Neural progenitor cell (in vitro differentiated cells): ENCODE data around the gene ATXN1. TPM values are rescaled to one million over a fixed set of nuclear protein-coding genes. Genes with fewer than 3 reads are reported as not detected.

ENCODE experiments used
- DNase-seq: peaks from one replicate; pipeline ENCODE4 v3.0.0-alpha.2; 2016; ENCODE audit warnings: low spot score
- H2AFZ ChIP-seq: fragments of 200-600 bp; sonication (generic); replicated peaks from 2 replicates; pipeline ENCODE4 v1.6.1; 2016; ENCODE audit warnings: antibody characterized with exemption
- H3F3A ChIP-seq: fragments of 200-600 bp; sonication (generic); 2 replicates; pipeline ENCODE4 v1.6.1; 2016; ENCODE audit warnings: antibody characterized with exemption, low read depth
- H3K27ac ChIP-seq: fragments of 200-600 bp; sonication (generic); 2 replicates; pipeline ENCODE4 v1.5.1; 2016; ENCODE audit warnings: mild to moderate bottlenecking
- H3K27me3 ChIP-seq: fragments of 200-600 bp; sonication (generic); 2 replicates; pipeline ENCODE4 v1.6.1; 2016; ENCODE audit warnings: mild to moderate bottlenecking, moderate library complexity
- H3K36me3 ChIP-seq: fragments of 200-600 bp; sonication (generic); 2 replicates; pipeline ENCODE4 v1.5.1; 2016
- H3K4me1 ChIP-seq: fragments of 200-600 bp; sonication (generic); 2 replicates; pipeline ENCODE4 v1.6.1; 2016; ENCODE audit warnings: mixed run types
- H3K4me2 ChIP-seq: fragments of 200-600 bp; sonication (generic); 2 replicates; pipeline ENCODE4 v1.6.1; 2016
- H3K4me3 ChIP-seq: fragments of 200-600 bp; sonication (generic); 2 replicates; pipeline ENCODE4 v1.5.1; 2016
- H3K79me2 ChIP-seq: fragments of 200-600 bp; sonication (generic); 2 replicates; pipeline ENCODE4 v1.6.1; 2016; ENCODE audit warnings: low read depth
- H3K9ac ChIP-seq: fragments of 200-600 bp; sonication (generic); 2 replicates; pipeline ENCODE4 v1.6.1; 2016
- H3K9me3 ChIP-seq: fragments of 200-600 bp; sonication (generic); 2 replicates; pipeline ENCODE4 v1.5.1; 2016; ENCODE audit warnings: low read depth
- H4K20me1 ChIP-seq: fragments of 200-600 bp; sonication (generic); 2 replicates; pipeline ENCODE4 v1.6.1; 2016; ENCODE audit warnings: low read depth
- H3K27ac Mint-ChIP-seq: 3 replicates; pipeline ENCODE4 v1.8.0; 2021; ENCODE audit warnings: mixed read lengths
- H3K27me3 Mint-ChIP-seq: 2 replicates; pipeline ENCODE4 v1.8.0; 2022; ENCODE audit warnings: low read depth, mild to moderate bottlenecking, inconsistent platforms, moderate library complexity, mixed read lengths; ENCODE audit not compliant: insufficient read depth
- H3K36me3 Mint-ChIP-seq: 3 replicates; pipeline ENCODE4 v1.8.0; 2021; ENCODE audit warnings: mixed read lengths
- H3K4me1 Mint-ChIP-seq: 3 replicates; pipeline ENCODE4 v1.8.0; 2021; ENCODE audit warnings: mixed read lengths
- H3K4me3 Mint-ChIP-seq: 3 replicates; pipeline ENCODE4 v1.8.0; 2021; ENCODE audit warnings: mild to moderate bottlenecking, moderate library complexity, mixed read lengths
- H3K9me3 Mint-ChIP-seq: 3 replicates; pipeline ENCODE4 v1.8.0; 2020; ENCODE audit warnings: mixed read lengths
- CTCF ChIP-seq: fragments of 200-600 bp; sonication (generic); IDR thresholded peaks from 2 replicates; pipeline ENCODE4 v1.5.1; 2017; ENCODE audit warnings: antibody characterized with exemption, mild to moderate bottlenecking
- EZH2 ChIP-seq: fragments of 200-600 bp; sonication (generic); IDR thresholded peaks from 2 replicates; pipeline ENCODE4 v1.6.1; 2017; ENCODE audit warnings: antibody characterized with exemption, mild to moderate bottlenecking, moderate library complexity
- EZH2phosphoT487 ChIP-seq: fragments of 200-600 bp; sonication (generic); IDR thresholded peaks from 2 replicates; pipeline ENCODE4 v1.6.1; 2017; ENCODE audit warnings: antibody characterized with exemption
- total RNA-seq: library from RNA; depleted of rRNA; stranded (reverse); fragments of >200 nt; gene quantifications from 2 replicates; pipeline ENCODE4 v1.2.3, GENCODE V29; 2015; ENCODE audit warnings: low replicate concordance

ATXN1 gene
- total RNA-seq, 1 donor from 2014 or later, result 3.6 TPM

- H3K4me3 ChIP-seq, result no peak overlapping the region
- no peaks in the 10 kb centered on the region for H3K4me1 ChIP-seq
- no peaks in the 10 kb centered on the region for H3K79me2 ChIP-seq
- DNase-seq, result no peak
- Mint-ChIP-seq H3K27me3 (peaks cover 2% of the 10 kb centered on the region), H3K4me3 (no peak overlapping the region), H3K9me3 (no peaks in the 10 kb centered on the region), H3K27ac (no peak overlapping the region), H3K4me1 (peaks cover 4% of the 10 kb centered on the region), H3K36me3 (peaks cover 3% of the 10 kb centered on the region)
- H3K27me3 ChIP-seq, result no peaks in the 10 kb centered on the region
- H3K9ac ChIP-seq, result no peak overlapping the region
- H2AFZ ChIP-seq, result no peak overlapping the region
- no peaks in the 10 kb centered on the region for H3K36me3 ChIP-seq
- TF ChIP-seq CTCF (no peak), EZH2phosphoT487 (no peak), EZH2 (no peak)
- H4K20me1 ChIP-seq, result no peaks in the 10 kb centered on the region
- no peaks in the 10 kb centered on the region for H3F3A ChIP-seq
- H3K27ac ChIP-seq, result no peak overlapping the region
- no peaks in the 10 kb centered on the region for H3K9me3 ChIP-seq
- H3K4me2 ChIP-seq, result no peak overlapping the region
Measured at GRCh38 chr6:16747232-16748024, 13.8 kb downstream of the ATXN1 start.

- peaks cover 4% of the 10 kb centered on the region for H3K4me1 Mint-ChIP-seq
- Histone ChIP-seq H3K27me3 (no peaks in the 10 kb centered on the region), H4K20me1 (no peaks in the 10 kb centered on the region), H3K36me3 (no peaks in the 10 kb centered on the region), H2AFZ (no peak overlapping the region), H3K4me2 (no peak overlapping the region), H3F3A (no peaks in the 10 kb centered on the region), H3K4me1 (no peaks in the 10 kb centered on the region), H3K27ac (no peak overlapping the region), H3K9ac (no peak overlapping the region), H3K4me3 (no peak overlapping the region), H3K79me2 (no peaks in the 10 kb centered on the region), H3K9me3 (no peaks in the 10 kb centered on the region)
- no peaks in the 10 kb centered on the region for H3K9me3 Mint-ChIP-seq
- no peak overlapping the region for H3K27ac Mint-ChIP-seq
- H3K4me3 Mint-ChIP-seq, result no peak overlapping the region
- H3K27me3 Mint-ChIP-seq, result peaks cover 2% of the 10 kb centered on the region
- H3K36me3 Mint-ChIP-seq, result peaks cover 2% of the 10 kb centered on the region
- TF ChIP-seq CTCF (no peak), EZH2phosphoT487 (no peak), EZH2 (no peak)
- DNase-seq, result no peak
Measured at GRCh38 chr6:16746812-16747211, 14.4 kb downstream of the ATXN1 start.

- Histone ChIP-seq H3K9me3 (no peaks in the 10 kb centered on the region), H3K9ac (no peak overlapping the region), H3K36me3 (no peaks in the 10 kb centered on the region), H4K20me1 (no peaks in the 10 kb centered on the region), H3K4me3 (no peak overlapping the region), H3F3A (no peaks in the 10 kb centered on the region), H3K27ac (no peak overlapping the region), H3K79me2 (no peaks in the 10 kb centered on the region), H2AFZ (no peak overlapping the region), H3K27me3 (no peaks in the 10 kb centered on the region), H3K4me2 (no peak overlapping the region), H3K4me1 (no peaks in the 10 kb centered on the region)
- H3K27ac Mint-ChIP-seq, result no peak overlapping the region
- peaks cover 4% of the 10 kb centered on the region for H3K4me1 Mint-ChIP-seq
- H3K9me3 Mint-ChIP-seq, result no peaks in the 10 kb centered on the region
- TF ChIP-seq EZH2phosphoT487 (no peak), CTCF (no peak), EZH2 (no peak)
- H3K4me3 Mint-ChIP-seq, result no peak overlapping the region
- peaks cover 2% of the 10 kb centered on the region for H3K36me3 Mint-ChIP-seq
- no peak for DNase-seq
- peaks cover 2% of the 10 kb centered on the region for H3K27me3 Mint-ChIP-seq
Measured at GRCh38 chr6:16746401-16746800, 14.9 kb downstream of the ATXN1 start.
